DND-41 (cell line): ENCODE measurements around the gene TLR6.

Source experiments
- ATAC-seq: fragments of 200-7000 bp; cut with Tn5 transposase; 3 replicates; pipeline ENCODE4 v1.9.1; 2021; ENCODE audit warnings: low read depth; ENCODE audit not compliant: insufficient read depth
- DNase-seq: peaks from one replicate; pipeline ENCODE4 v3.0.0-alpha.2; 2020
- H2AFZ ChIP-seq: 2 replicates; pipeline ENCODE4 v1.6.0; 2012; ENCODE audit warnings: low read depth, low read length
- H3K27ac ChIP-seq: 2 replicates; pipeline ENCODE4 v1.5.1; 2012; ENCODE audit warnings: low read length, inconsistent platforms
- H3K27me3 ChIP-seq: fragments of 200-600 bp; sonication (generic); 2 replicates; pipeline ENCODE4 v1.6.0; 2012; ENCODE audit warnings: low read length, mild to moderate bottlenecking, inconsistent platforms; ENCODE audit not compliant: insufficient read depth, poor library complexity
- H3K36me3 ChIP-seq: 2 replicates; pipeline ENCODE4 v1.5.1; 2012; ENCODE audit warnings: low read length, inconsistent platforms; ENCODE audit not compliant: insufficient read depth
- H3K4me1 ChIP-seq: 2 replicates; pipeline ENCODE4 v1.5.1; 2012; ENCODE audit warnings: mild to moderate bottlenecking, low read length; ENCODE audit not compliant: insufficient read depth
- H3K4me2 ChIP-seq: 2 replicates; pipeline ENCODE4 v1.6.0; 2012; ENCODE audit warnings: mild to moderate bottlenecking, moderate library complexity, low read length, inconsistent platforms; ENCODE audit not compliant: insufficient read depth
- H3K4me3 ChIP-seq, 2 experiments: fragments of 200-600 bp in 1 of 2; shearing (Covaris generic) in 1 of 2; 2 replicates each; pipeline ENCODE4 v1.5.1; 2012 to 2016; ENCODE audit warnings: inconsistent platforms in 2 of 2, low read length in 2 of 2, mild to moderate bottlenecking in 2 of 2, low read depth in 1 of 2, moderate library complexity in 1 of 2
- H3K79me2 ChIP-seq: 2 replicates; pipeline ENCODE4 v1.6.0; 2012; ENCODE audit warnings: low read length, inconsistent platforms; ENCODE audit not compliant: insufficient read depth
- H3K9ac ChIP-seq: 2 replicates; pipeline ENCODE4 v1.6.0; 2012; ENCODE audit warnings: low read depth, mild to moderate bottlenecking, inconsistent platforms, low read length, moderate library complexity
- H3K9me3 ChIP-seq: 2 replicates; pipeline ENCODE4 v1.5.1; 2012; ENCODE audit warnings: low read length, moderate library complexity, mild to moderate bottlenecking, inconsistent platforms; ENCODE audit not compliant: insufficient read depth, severe bottlenecking
- H4K20me1 ChIP-seq: 2 replicates; pipeline ENCODE4 v1.6.0; 2012; ENCODE audit warnings: low read length; ENCODE audit not compliant: insufficient read depth
- EZH2 ChIP-seq: IDR thresholded peaks from 3 replicates; pipeline ENCODE4 v1.6.1; 2012; ENCODE audit warnings: borderline replicate concordance, low read depth, mild to moderate bottlenecking, moderate library complexity, low read length, inconsistent platforms; ENCODE audit not compliant: severe bottlenecking
- TF ChIP-seq, protein P1 (sequence below): IDR thresholded peaks from 2 replicates; pipeline ENCODE4 v1.5.1; 2012; ENCODE audit warnings: borderline replicate concordance, low read length, moderate library complexity, mild to moderate bottlenecking; ENCODE audit not compliant: poor library complexity, severe bottlenecking; ENCODE audit errors: extremely low read depth

The TLR6 gene

GRCh38 chr4:38898245-38898644, 41.6 kb upstream of the TLR6 start:
- no peaks in the 10 kb centered on the region for H3K79me2 ChIP-seq
- H3K4me3 ChIP-seq: no peak overlapping the region
- TF ChIP-seq, protein P1, sequence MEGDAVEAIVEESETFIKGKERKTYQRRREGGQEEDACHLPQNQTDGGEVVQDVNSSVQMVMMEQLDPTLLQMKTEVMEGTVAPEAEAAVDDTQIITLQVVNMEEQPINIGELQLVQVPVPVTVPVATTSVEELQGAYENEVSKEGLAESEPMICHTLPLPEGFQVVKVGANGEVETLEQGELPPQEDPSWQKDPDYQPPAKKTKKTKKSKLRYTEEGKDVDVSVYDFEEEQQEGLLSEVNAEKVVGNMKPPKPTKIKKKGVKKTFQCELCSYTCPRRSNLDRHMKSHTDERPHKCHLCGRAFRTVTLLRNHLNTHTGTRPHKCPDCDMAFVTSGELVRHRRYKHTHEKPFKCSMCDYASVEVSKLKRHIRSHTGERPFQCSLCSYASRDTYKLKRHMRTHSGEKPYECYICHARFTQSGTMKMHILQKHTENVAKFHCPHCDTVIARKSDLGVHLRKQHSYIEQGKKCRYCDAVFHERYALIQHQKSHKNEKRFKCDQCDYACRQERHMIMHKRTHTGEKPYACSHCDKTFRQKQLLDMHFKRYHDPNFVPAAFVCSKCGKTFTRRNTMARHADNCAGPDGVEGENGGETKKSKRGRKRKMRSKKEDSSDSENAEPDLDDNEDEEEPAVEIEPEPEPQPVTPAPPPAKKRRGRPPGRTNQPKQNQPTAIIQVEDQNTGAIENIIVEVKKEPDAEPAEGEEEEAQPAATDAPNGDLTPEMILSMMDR: no peak
- no peak for TF ChIP-seq EZH2
- no peaks in the 10 kb centered on the region for H3K27me3 ChIP-seq
- H3K9me3 ChIP-seq: no peaks in the 10 kb centered on the region
- H3K36me3 ChIP-seq: no peaks in the 10 kb centered on the region
- no peak overlapping the region for H2AFZ ChIP-seq
- no peaks in the 10 kb centered on the region for H4K20me1 ChIP-seq
- H3K4me1 ChIP-seq: no peaks in the 10 kb centered on the region
- DNase-seq (no peak), ATAC-seq (no peak)
- no peak overlapping the region for H3K4me2 ChIP-seq
- no peak overlapping the region for H3K27ac ChIP-seq
- no peak overlapping the region for H3K9ac ChIP-seq

DNA sequence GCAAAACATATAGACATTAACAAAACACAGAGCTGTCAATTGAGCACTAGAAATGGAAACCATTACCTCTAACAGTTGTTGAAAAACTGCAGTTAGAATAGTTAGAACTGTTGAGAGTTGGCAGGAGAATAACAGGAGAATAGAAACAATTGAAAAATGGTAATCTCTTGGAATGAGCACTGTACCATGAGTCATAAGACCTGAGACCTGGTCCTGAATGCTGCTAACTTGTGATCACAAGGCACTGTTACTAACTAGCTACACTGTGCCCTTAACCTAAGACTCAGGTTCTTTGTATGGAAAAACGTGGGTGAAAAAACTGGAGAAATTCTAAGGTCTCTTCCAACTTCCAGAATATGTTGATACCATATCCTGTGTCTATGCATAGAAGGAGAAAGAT, 40.3 kb upstream of the TLR6 start:
- ATAC-seq (no peak), DNase-seq (no peak)
- Histone ChIP-seq H3K79me2 (no peaks in the 10 kb centered on the region), H3K27me3 (no peaks in the 10 kb centered on the region), H3K9me3 (no peaks in the 10 kb centered on the region), H2AFZ (no peak overlapping the region), H3K4me1 (no peaks in the 10 kb centered on the region), H3K4me3 (no peak overlapping the region), H3K36me3 (no peaks in the 10 kb centered on the region), H3K9ac (no peak overlapping the region), H3K4me2 (no peak overlapping the region), H4K20me1 (no peaks in the 10 kb centered on the region), H3K27ac (no peak overlapping the region)
- TF ChIP-seq EZH2: no peak
- TF ChIP-seq, protein P1: no peak

- no peaks in the 10 kb centered on the region for H3K4me1 ChIP-seq
- no peak overlapping the region for H3K9ac ChIP-seq
- H3K27ac ChIP-seq: no peak overlapping the region
- no peak overlapping the region for H3K4me3 ChIP-seq
- peaks cover 3% of the 10 kb centered on the region for H3K27me3 ChIP-seq
- no peaks in the 10 kb centered on the region for H3K79me2 ChIP-seq
- no peak for DNase-seq
- no peaks in the 10 kb centered on the region for H3K9me3 ChIP-seq
- no peak overlapping the region for H2AFZ ChIP-seq
- no peaks in the 10 kb centered on the region for H4K20me1 ChIP-seq
- no peaks in the 10 kb centered on the region for H3K36me3 ChIP-seq
- H3K4me2 ChIP-seq: no peak overlapping the region
- no peak for ATAC-seq
- TF ChIP-seq, protein P1: no peak
- TF ChIP-seq EZH2: no peak
These were observed 37.8 kb upstream of the TLR6 start for GRCh38 chr4:38894322-38894982.
